T-cell (primary cell): ENCODE measurements around the gene RNF180. TPM values are rescaled to one million over a fixed set of nuclear protein-coding genes. Genes with fewer than 3 reads are reported as not detected.

Experiments
- ATAC-seq, 4 experiments: fragments of 200-7000 bp in 3 of 4; fragments of 150-1000 bp in 1 of 4; cut with Tn5 transposase; replicated peaks in 1 of 4; 1 replicate in 3 of 4; 2 replicates in 1 of 4; pipeline ENCODE4 v1.10.0; 2021; ENCODE audit warnings: moderate library complexity in 3 of 4, mild to moderate bottlenecking in 2 of 4, moderate number of reproducible peaks in 1 of 4
- CTCF ChIA-PET, 2 donors: fragments of 300-600 bp; sonication (Branson Sonifier 250); formaldehyde crosslinking; loops; one replicate each; lab custom pipeline; 2022; ENCODE audit warnings: antibody characterized with exemption in 2 of 2; lab: Charles Lee
- POLR2A ChIA-PET, 2 donors: fragments of 300-600 bp; sonication (Branson Sonifier 250); formaldehyde crosslinking; loops; one replicate each; lab custom pipeline; 2022; ENCODE audit warnings: antibody characterized with exemption in 2 of 2; lab: Charles Lee
- DNase-seq, 35 experiments: peaks; one replicate each; pipeline versions ENCODE4 v3.0.0 to v3.0.0-alpha.2; 2013 to 2023
- H3K27ac ChIP-seq: one replicate; pipeline ENCODE4 v1.5.1; 2013; ENCODE audit warnings: low read length
- H3K27me3 ChIP-seq, 2 experiments: replicated peaks in 1 of 2; 1 replicate in 1 of 2; 2 replicates in 1 of 2; pipeline versions ENCODE4 v1.6.1 to v1.7.0; 2013; ENCODE audit warnings: low read length in 1 of 2, mixed read lengths in 1 of 2; ENCODE audit not compliant: control insufficient read depth in 2 of 2, insufficient read depth in 2 of 2; ENCODE audit errors: extremely low read depth in 1 of 2
- H3K36me3 ChIP-seq, 2 donors: 1 replicate in 1 of 2; 2 replicates in 1 of 2; pipeline versions ENCODE4 v1.6.1 to v1.7.0; 2013; ENCODE audit warnings: low read length in 1 of 2; ENCODE audit not compliant: control insufficient read depth in 2 of 2, insufficient read depth in 1 of 2; ENCODE audit errors: extremely low read depth in 1 of 2
- H3K4me1 ChIP-seq, 2 experiments: 1 replicate in 1 of 2; 2 replicates in 1 of 2; pipeline versions ENCODE4 v1.6.1 to v1.7.0; 2013; ENCODE audit warnings: low read length in 2 of 2, mixed read lengths in 1 of 2; ENCODE audit not compliant: insufficient read depth in 2 of 2, control insufficient read depth in 1 of 2; ENCODE audit errors: extremely low read depth in 1 of 2
- H3K4me3 ChIP-seq, 2 donors: 1 replicate in 1 of 2; 2 replicates in 1 of 2; pipeline versions ENCODE4 v1.5.1 to v1.7.0; 2013; ENCODE audit warnings: mild to moderate bottlenecking in 2 of 2, low read length in 1 of 2, moderate library complexity in 1 of 2; ENCODE audit not compliant: control insufficient read depth in 1 of 2; ENCODE audit errors: extremely low read depth in 1 of 2
- H3K9me3 ChIP-seq: 2 replicates; pipeline ENCODE4 v1.7.0; 2013
- H3K27ac Mint-ChIP-seq, 2 donors: one replicate each; pipeline ENCODE4 v1.8.0; 2020 to 2021; ENCODE audit warnings: mild to moderate bottlenecking in 2 of 2, mixed read lengths in 2 of 2
- H3K27me3 Mint-ChIP-seq, 2 donors: one replicate each; pipeline ENCODE4 v1.8.0; 2021 to 2022; ENCODE audit warnings: mixed read lengths in 2 of 2
- H3K36me3 Mint-ChIP-seq: one replicate; pipeline ENCODE4 v1.8.0; 2021; ENCODE audit warnings: mixed read lengths
- H3K4me1 Mint-ChIP-seq, 3 donors: one replicate each; pipeline ENCODE4 v1.8.0; 2020 to 2022; ENCODE audit warnings: mixed read lengths in 3 of 3, mild to moderate bottlenecking in 1 of 3
- H3K4me3 Mint-ChIP-seq, 3 donors: one replicate each; pipeline ENCODE4 v1.8.0; 2020 to 2022; ENCODE audit warnings: mild to moderate bottlenecking in 3 of 3, mixed read lengths in 3 of 3, moderate library complexity in 3 of 3
- H3K9me3 Mint-ChIP-seq, 3 donors: one replicate each; pipeline ENCODE4 v1.8.0; 2020 to 2022; ENCODE audit warnings: mixed read lengths in 3 of 3
- whole genome bisulfite sequencing: methylation state at CpG from one replicate; pipeline ENCODE4 v1.1.5; 2013; ENCODE audit warnings: missing lambda C conversion rate; ENCODE audit not compliant: insufficient coverage; 5-methylcytosine and 5-hydroxymethylcytosine counted together
- total RNA-seq, 35 experiments: library from RNA in 6 of 35; stranded (reverse) in 6 of 35; fragments of 120-200 nt in 1 of 35; gene quantifications; one replicate each; pipeline versions ENCODE4 v1.2.1 to v1.2.4 and lab custom pipeline; 2013 to 2026

Gene RNF180
- total RNA-seq, 5 donors from 2014 or later (not counting 1 experiment from before 2014, with no cell fraction given), result not detected

DNA sequence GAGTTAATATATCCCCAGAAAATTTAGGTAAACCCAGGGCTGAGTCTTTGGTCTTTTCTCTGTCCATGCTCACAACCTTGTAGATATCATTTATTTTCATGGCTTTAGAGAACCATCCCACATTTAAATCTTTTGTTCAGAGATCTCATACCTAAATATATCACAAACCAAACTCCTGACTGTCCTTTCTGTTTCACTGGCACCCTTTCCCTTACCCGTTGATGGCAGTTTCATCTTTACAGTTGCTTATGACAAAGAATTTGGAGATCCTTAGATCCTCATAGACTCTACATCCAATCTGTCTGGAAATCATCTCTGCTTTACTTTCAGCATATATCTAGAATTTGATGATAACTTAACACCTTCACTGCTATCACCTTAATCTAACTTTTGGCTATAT, 19.2 kb downstream of the RNF180 start:
- H3K9me3 ChIP-seq, result no peaks in the 10 kb centered on the region
- DNase-seq (no peak), ATAC-seq (no peak)
- no peak overlapping the region for H3K4me3 ChIP-seq
- no peaks in the 10 kb centered on the region for H3K4me1 ChIP-seq
- Mint-ChIP-seq H3K4me3 (no peak overlapping the region), H3K27ac (no peak overlapping the region), H3K4me1 (no peaks in the 10 kb centered on the region), H3K9me3 (peaks cover 0 to 11% (median 4%) of the 10 kb centered on the region in 3 donors), H3K27me3 (no peaks in the 10 kb centered on the region), H3K36me3 (no peaks in the 10 kb centered on the region)
- no peaks in the 10 kb centered on the region for H3K27me3 ChIP-seq
- no peaks in the 10 kb centered on the region for H3K36me3 ChIP-seq
- ChIA-PET CTCF (no interaction called here), POLR2A (no interaction called here)
- WGBS, result 83% methylated on average over 1 of the region's 1 CpG
- no peak overlapping the region for H3K27ac ChIP-seq

DNA sequence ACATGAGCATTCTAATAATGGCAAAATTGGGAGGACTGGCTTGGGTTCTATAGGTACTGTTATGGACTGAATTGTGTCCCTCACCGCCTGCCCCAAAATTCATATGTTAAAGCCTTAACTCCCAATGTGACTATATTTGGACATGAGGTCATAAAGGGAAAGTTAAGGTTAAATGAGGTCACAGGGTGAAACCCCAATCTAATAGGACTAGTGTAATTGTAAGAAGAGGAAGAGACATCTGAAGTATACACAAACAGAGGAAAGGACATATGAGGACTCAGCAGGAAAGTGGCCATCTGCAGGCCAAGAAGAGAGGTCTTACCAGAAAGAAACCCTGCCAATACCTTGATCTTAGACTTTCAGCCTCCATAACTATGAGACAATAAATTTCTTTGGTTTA, 23.1 kb downstream of the RNF180 start:
- whole genome bisulfite sequencing, result no CpG with 5 or more reads among the region's 1 CpG
- Mint-ChIP-seq H3K27me3 (no peaks in the 10 kb centered on the region), H3K4me1 (no peaks in the 10 kb centered on the region), H3K36me3 (no peaks in the 10 kb centered on the region), H3K4me3 (no peak overlapping the region), H3K27ac (no peak overlapping the region), H3K9me3 (peaks cover 0 to 11% (median 0%) of the 10 kb centered on the region in 3 donors)
- no peaks in the 10 kb centered on the region for H3K9me3 ChIP-seq
- ATAC-seq, result no peak
- H3K27me3 ChIP-seq, result no peaks in the 10 kb centered on the region
- H3K27ac ChIP-seq, result no peak overlapping the region
- POLR2A ChIA-PET, result no interaction called here
- H3K4me3 ChIP-seq, result no peak overlapping the region
- CTCF ChIA-PET, result no interaction called here
- H3K36me3 ChIP-seq, result no peaks in the 10 kb centered on the region
- no peaks in the 10 kb centered on the region for H3K4me1 ChIP-seq
- DNase-seq, result no peak

DNA sequence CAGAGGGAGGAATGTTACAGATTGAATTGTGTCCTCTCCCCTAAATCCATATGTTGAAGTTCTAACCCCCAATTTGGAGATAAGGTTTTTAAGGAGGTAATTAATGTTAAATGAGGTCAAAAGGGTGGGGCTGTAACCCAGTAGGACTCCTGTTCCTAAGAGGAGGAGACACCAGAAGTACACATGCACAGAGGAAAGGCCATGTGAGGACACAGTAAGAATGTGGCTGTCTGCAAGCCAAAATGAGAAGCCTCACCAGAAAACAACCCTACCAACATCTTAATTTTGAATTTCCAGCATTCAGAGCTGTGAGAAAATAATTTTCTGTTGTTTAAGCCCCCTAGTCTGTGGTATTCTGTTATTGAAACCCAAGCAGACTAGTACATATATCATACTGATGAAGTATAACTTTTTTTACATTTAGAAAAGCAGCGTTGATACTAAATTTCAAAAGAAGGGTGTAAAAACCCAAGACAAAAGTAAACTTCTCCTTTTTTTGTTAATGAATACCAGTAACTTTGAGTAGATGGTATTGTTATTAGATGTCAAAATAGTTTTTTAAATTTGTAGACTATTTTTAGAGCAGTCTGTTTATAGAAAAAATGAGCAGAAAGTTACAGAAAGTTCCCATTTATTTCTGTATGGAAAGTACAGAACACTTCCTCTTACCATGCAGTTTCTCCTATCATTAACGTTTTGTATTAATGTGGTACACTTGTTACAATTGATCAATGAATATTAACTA, 25.1 kb downstream of the RNF180 start:
- Mint-ChIP-seq H3K27ac (no peak overlapping the region), H3K27me3 (no peaks in the 10 kb centered on the region), H3K4me3 (no peak overlapping the region), H3K4me1 (no peaks in the 10 kb centered on the region), H3K9me3 (peaks cover 0 to 11% (median 0%) of the 10 kb centered on the region in 3 donors), H3K36me3 (no peaks in the 10 kb centered on the region)
- Histone ChIP-seq H3K4me3 (no peak overlapping the region), H3K36me3 (no peaks in the 10 kb centered on the region), H3K9me3 (no peaks in the 10 kb centered on the region), H3K27ac (no peak overlapping the region), H3K4me1 (no peaks in the 10 kb centered on the region), H3K27me3 (no peaks in the 10 kb centered on the region)
- WGBS, result no CpG with 5 or more reads among the region's 2 CpGs
- ChIA-PET POLR2A (no interaction called here), CTCF (no interaction called here)
- ATAC-seq (no peak), DNase-seq (no peak)

DNA sequence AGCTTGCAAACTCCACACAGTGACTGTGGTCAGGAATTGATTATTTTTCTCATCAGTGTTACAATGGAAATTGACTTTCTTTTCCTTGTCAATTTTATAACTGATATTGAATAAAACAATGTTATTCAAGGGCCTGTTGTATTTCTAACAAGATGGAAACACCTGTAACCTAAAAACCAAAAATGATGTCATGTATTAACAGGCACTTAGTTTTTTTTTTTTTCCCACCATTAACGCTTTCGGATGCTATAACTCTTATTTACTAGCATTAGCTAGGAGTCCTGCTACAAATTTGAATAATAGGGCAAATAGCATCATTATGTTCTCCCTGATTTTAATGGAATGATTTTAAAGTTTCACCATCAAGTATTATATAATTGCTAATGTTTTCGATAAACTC, 30.3 kb downstream of the RNF180 start:
- H3K27ac Mint-ChIP-seq, result no peak overlapping the region
- ChIA-PET CTCF (no interaction called here), POLR2A (no interaction called here)
- WGBS, result no CpG with 5 or more reads among the region's 3 CpGs
- Histone ChIP-seq H3K27ac (no peak overlapping the region), H3K4me3 (no peak overlapping the region), H3K27me3 (no peaks in the 10 kb centered on the region), H3K4me1 (no peaks in the 10 kb centered on the region), H3K36me3 (no peaks in the 10 kb centered on the region), H3K9me3 (no peaks in the 10 kb centered on the region)
- DNase-seq (no peak), ATAC-seq (no peak)
- H3K27me3 Mint-ChIP-seq, result no peaks in the 10 kb centered on the region
- H3K4me1 Mint-ChIP-seq, result no peaks in the 10 kb centered on the region
- peaks cover 0 to 4% (median 3%) of the 10 kb centered on the region in 3 donors for H3K9me3 Mint-ChIP-seq
- no peaks in the 10 kb centered on the region for H3K36me3 Mint-ChIP-seq
- no peak overlapping the region for H3K4me3 Mint-ChIP-seq

DNA sequence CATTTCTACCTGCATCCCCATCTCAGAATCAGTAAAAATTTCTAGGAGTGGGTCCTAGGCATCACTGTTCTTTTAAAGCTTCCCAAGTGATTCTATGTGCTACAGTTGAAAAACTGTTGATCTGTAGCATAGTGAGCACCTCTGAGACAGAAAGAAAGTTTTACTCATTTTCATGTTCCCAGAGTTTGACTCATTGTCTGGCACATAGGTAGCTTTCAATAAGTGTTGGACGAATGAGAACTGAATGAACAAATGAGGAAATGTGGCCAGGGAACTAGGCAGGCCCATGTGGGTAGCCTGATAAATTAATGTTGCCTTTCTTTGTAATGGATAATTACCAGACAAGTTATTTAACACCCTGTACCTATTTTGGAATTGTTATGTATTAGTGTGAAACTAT, 33.8 kb downstream of the RNF180 start:
- H3K36me3 Mint-ChIP-seq, result no peaks in the 10 kb centered on the region
- no CpG with 5 or more reads among the region's 1 CpG for WGBS
- no peaks in the 10 kb centered on the region for H3K4me1 Mint-ChIP-seq
- Histone ChIP-seq H3K4me1 (no peaks in the 10 kb centered on the region), H3K27me3 (no peaks in the 10 kb centered on the region), H3K36me3 (no peaks in the 10 kb centered on the region), H3K4me3 (no peak overlapping the region), H3K27ac (no peak overlapping the region), H3K9me3 (no peaks in the 10 kb centered on the region)
- H3K9me3 Mint-ChIP-seq, result peaks cover 0 to 4% (median 3%) of the 10 kb centered on the region in 3 donors
- no peak for DNase-seq
- H3K4me3 Mint-ChIP-seq, result no peak overlapping the region
- H3K27ac Mint-ChIP-seq, result no peak overlapping the region
- ChIA-PET POLR2A (no interaction called here), CTCF (no interaction called here)
- H3K27me3 Mint-ChIP-seq, result no peaks in the 10 kb centered on the region
- no peak for ATAC-seq

DNA sequence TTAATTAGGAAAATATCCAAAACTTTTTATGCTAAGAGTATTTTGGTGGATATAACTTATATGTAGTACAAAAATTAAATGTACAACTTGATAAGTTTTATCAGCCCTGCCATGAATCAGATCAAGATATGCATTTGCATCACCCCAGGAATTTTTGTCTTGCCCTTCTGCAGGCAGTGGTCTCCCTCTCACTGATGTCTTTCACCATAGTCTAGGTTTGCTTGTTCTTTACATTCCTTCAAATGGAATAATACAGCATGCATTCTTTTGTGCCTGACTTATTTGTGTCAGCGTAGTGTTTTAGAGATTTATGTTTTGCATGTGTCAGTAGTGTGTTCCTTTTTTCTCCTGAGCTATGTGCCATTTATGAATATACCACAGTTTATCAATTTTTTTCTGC, 36.4 kb downstream of the RNF180 start:
- WGBS, result no CpG with 5 or more reads among the region's 1 CpG
- Histone ChIP-seq H3K9me3 (no peaks in the 10 kb centered on the region), H3K4me1 (no peaks in the 10 kb centered on the region), H3K27me3 (no peaks in the 10 kb centered on the region), H3K27ac (no peak overlapping the region), H3K4me3 (no peak overlapping the region), H3K36me3 (no peaks in the 10 kb centered on the region)
- Mint-ChIP-seq H3K4me1 (no peaks in the 10 kb centered on the region), H3K27ac (no peak overlapping the region), H3K27me3 (no peaks in the 10 kb centered on the region), H3K4me3 (no peak overlapping the region), H3K36me3 (no peaks in the 10 kb centered on the region), H3K9me3 (peaks cover 0 to 4% (median 3%) of the 10 kb centered on the region in 3 donors)
- ATAC-seq, result no peak
- DNase-seq, result no peak
- ChIA-PET POLR2A (no interaction called here), CTCF (no interaction called here)
